ENCODE results near the gene MGAT5.
"Not testable (repeated sequence)": the region's sequence is repeated elsewhere in the genome, so short reads cannot be mapped to it uniquely, and the experiment has no call there.

Gene MGAT5

GRCh38 chr2:134281815-134282419, 28.0 kb downstream of the MGAT5 start:
- DNase-seq, result no peak

- no peak for DNase-seq
Measured at GRCh38 chr2:134282629-134283400, 28.9 kb downstream of the MGAT5 start.

- DNase-seq, result no peak
Measured at GRCh38 chr2:134283661-134284060, 29.8 kb downstream of the MGAT5 start.

GRCh38 chr2:134284119-134284670, 30.3 kb downstream of the MGAT5 start:
- no peak for DNase-seq

GRCh38 chr2:134287323-134287722, 33.5 kb downstream of the MGAT5 start:
- no peak for DNase-seq

- no peak for DNase-seq
Measured at GRCh38 chr2:134288814-134289213, 34.9 kb downstream of the MGAT5 start.

GRCh38 chr2:134289225-134289624, 35.4 kb downstream of the MGAT5 start:
- DNase-seq, result no peak

GRCh38 chr2:134290358-134290757, 36.5 kb downstream of the MGAT5 start:
- no peak for DNase-seq

- no peak for DNase-seq
Measured at GRCh38 chr2:134292514-134292913, 38.6 kb downstream of the MGAT5 start.

GRCh38 chr2:134293719-134294537, 40.1 kb downstream of the MGAT5 start:
- DNase-seq, result no peak

GRCh38 chr2:134294598-134294997, 40.7 kb downstream of the MGAT5 start:
- not testable (repeated sequence) for DNase-seq

GRCh38 chr2:134295441-134295840, 41.6 kb downstream of the MGAT5 start:
- no peak for DNase-seq

- no peak for DNase-seq
Measured at GRCh38 chr2:134296301-134296700, 42.4 kb downstream of the MGAT5 start.

- no peak for DNase-seq
Measured at GRCh38 chr2:134299334-134299733, 45.5 kb downstream of the MGAT5 start.

- DNase-seq, result no peak
Measured at GRCh38 chr2:134300585-134300984, 46.7 kb downstream of the MGAT5 start.

GRCh38 chr2:134301099-134301927, 47.4 kb downstream of the MGAT5 start:
- no peak for DNase-seq

GRCh38 chr2:134301928-134302260, 48.0 kb downstream of the MGAT5 start:
- DNase-seq, result no peak

- DNase-seq, result peak; percentile 53 to 79
Measured at GRCh38 chr2:134304394-134305108, 50.7 kb downstream of the MGAT5 start.

GRCh38 chr2:134305109-134305491, 51.2 kb downstream of the MGAT5 start:
- no peak for DNase-seq

- no peak for DNase-seq
Measured at GRCh38 chr2:134306521-134306920, 52.6 kb downstream of the MGAT5 start.

GRCh38 chr2:134307334-134307733, 53.5 kb downstream of the MGAT5 start:
- DNase-seq, result no peak
